OCI-LY1 (cell line): ENCODE measurements around the gene SPRY4.

ENCODE experiments used
- EZH2 ChIP-seq: fragments of 200-600 bp; sonication (generic), shearing (Covaris generic); IDR thresholded peaks from 2 replicates; pipeline ENCODE4 v1.8.0; 2017; ENCODE audit warnings: borderline replicate concordance, mixed run types, mild to moderate bottlenecking, antibody characterized with exemption, low read length, moderate library complexity, mixed read lengths
- TF ChIP-seq, protein P1 (sequence below): fragments of 200-600 bp; sonication (generic), shearing (Covaris generic); IDR thresholded peaks from 2 replicates; pipeline ENCODE4 v1.5.1; 2017; ENCODE audit warnings: mild to moderate bottlenecking, antibody characterized with exemption, low read length, moderate library complexity, mixed read lengths

DNA sequence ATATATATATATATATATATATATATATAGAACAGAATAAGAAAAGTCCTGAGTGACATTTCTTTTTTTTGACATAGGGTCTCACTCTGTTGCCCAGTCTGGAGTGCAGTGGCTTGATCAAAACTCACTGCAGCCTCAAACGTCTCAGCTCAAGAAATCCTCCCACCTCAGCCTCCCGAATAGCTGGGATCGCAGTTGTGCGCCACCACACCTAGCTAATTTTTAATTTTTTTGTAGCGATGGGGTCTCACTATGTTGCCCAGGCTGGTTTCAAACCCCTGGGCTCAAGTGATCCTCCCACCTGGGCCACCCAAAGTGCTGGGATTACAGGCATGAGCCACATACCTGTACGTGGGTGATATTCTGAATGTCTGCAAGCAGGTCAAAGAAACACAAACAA is 48.3 kb downstream of the SPRY4 start:
- TF ChIP-seq, protein P1, sequence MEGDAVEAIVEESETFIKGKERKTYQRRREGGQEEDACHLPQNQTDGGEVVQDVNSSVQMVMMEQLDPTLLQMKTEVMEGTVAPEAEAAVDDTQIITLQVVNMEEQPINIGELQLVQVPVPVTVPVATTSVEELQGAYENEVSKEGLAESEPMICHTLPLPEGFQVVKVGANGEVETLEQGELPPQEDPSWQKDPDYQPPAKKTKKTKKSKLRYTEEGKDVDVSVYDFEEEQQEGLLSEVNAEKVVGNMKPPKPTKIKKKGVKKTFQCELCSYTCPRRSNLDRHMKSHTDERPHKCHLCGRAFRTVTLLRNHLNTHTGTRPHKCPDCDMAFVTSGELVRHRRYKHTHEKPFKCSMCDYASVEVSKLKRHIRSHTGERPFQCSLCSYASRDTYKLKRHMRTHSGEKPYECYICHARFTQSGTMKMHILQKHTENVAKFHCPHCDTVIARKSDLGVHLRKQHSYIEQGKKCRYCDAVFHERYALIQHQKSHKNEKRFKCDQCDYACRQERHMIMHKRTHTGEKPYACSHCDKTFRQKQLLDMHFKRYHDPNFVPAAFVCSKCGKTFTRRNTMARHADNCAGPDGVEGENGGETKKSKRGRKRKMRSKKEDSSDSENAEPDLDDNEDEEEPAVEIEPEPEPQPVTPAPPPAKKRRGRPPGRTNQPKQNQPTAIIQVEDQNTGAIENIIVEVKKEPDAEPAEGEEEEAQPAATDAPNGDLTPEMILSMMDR = no peak
- no peak for TF ChIP-seq EZH2
